MM.1S (cell line): ENCODE data around the gene ELL.

Experiments used
- DNase-seq: peaks from one replicate; pipeline ENCODE4 v3.0.0-alpha.2; 2015
- H2AFZ ChIP-seq: fragments of 300-600 bp; sonication (generic); 2 replicates; pipeline ENCODE4 v1.6.0; 2016; ENCODE audit warnings: antibody characterized with exemption, low read length
- H3F3A ChIP-seq: fragments of 300-600 bp; sonication (generic); 2 replicates; pipeline ENCODE4 v1.6.1; 2016; ENCODE audit warnings: mild to moderate bottlenecking, antibody characterized with exemption, low read length, moderate library complexity, mixed read lengths; ENCODE audit not compliant: insufficient read depth
- H3K27ac ChIP-seq: fragments of 300-600 bp; sonication (generic); 2 replicates; pipeline ENCODE4 v1.5.1; 2016; ENCODE audit warnings: mild to moderate bottlenecking, low read length
- H3K27me3 ChIP-seq: fragments of 300-600 bp; sonication (generic); replicated peaks from 2 replicates; pipeline ENCODE4 v1.6.0; 2016; ENCODE audit warnings: low read length; ENCODE audit not compliant: insufficient read depth
- H3K36me3 ChIP-seq: fragments of 300-600 bp; sonication (generic); replicated peaks from 2 replicates; pipeline ENCODE4 v1.6.1; 2016; ENCODE audit warnings: mild to moderate bottlenecking, low read length, mixed read lengths; ENCODE audit not compliant: insufficient read depth
- H3K4me1 ChIP-seq: fragments of 300-600 bp; sonication (generic); 2 replicates; pipeline ENCODE4 v1.6.1; 2016; ENCODE audit warnings: low read length, mixed read lengths
- H3K4me2 ChIP-seq: fragments of 300-600 bp; sonication (generic); 2 replicates; pipeline ENCODE4 v1.6.0; 2016; ENCODE audit warnings: low read depth, low read length
- H3K4me3 ChIP-seq: fragments of 300-600 bp; sonication (generic); 2 replicates; pipeline ENCODE4 v1.5.1; 2016; ENCODE audit warnings: low read length, mixed read lengths
- H3K79me2 ChIP-seq: fragments of 300-600 bp; sonication (generic); 2 replicates; pipeline ENCODE4 v1.6.1; 2016; ENCODE audit warnings: mixed run types, low read length, mixed read lengths
- H3K9ac ChIP-seq: fragments of 300-600 bp; sonication (generic); 2 replicates; pipeline ENCODE4 v1.6.1; 2016; ENCODE audit warnings: low read length, mixed read lengths
- H3K9me2 ChIP-seq: fragments of 300-600 bp; sonication (generic); replicated peaks from 2 replicates; pipeline ENCODE4 v1.6.1; 2016; ENCODE audit warnings: mild to moderate bottlenecking, low read length, mixed read lengths; ENCODE audit not compliant: insufficient read depth
- H3K9me3 ChIP-seq: fragments of 300-600 bp; sonication (generic); replicated peaks from 2 replicates; pipeline ENCODE4 v1.6.1; 2016; ENCODE audit warnings: mild to moderate bottlenecking, low read length, mixed read lengths; ENCODE audit not compliant: insufficient read depth
- H4K20me1 ChIP-seq: fragments of 300-600 bp; sonication (generic); 2 replicates; pipeline ENCODE4 v1.6.1; 2016; ENCODE audit warnings: mild to moderate bottlenecking, low read length, moderate library complexity, mixed read lengths; ENCODE audit not compliant: insufficient read depth
- CTCF ChIP-seq: fragments of 300-600 bp; sonication (generic); IDR thresholded peaks from 2 replicates; pipeline ENCODE4 v1.5.1; 2016; ENCODE audit warnings: antibody characterized with exemption, low read length, mixed read lengths
- EZH2 ChIP-seq: fragments of 300-600 bp; sonication (generic); optimal IDR thresholded peaks from 2 replicates; pipeline ENCODE3; 2017; ENCODE audit warnings: low read depth, mild to moderate bottlenecking, antibody characterized with exemption, low read length, mixed read lengths
- EZH2phosphoT487 ChIP-seq: fragments of 300-600 bp; sonication (generic); IDR thresholded peaks from 2 replicates; pipeline ENCODE4 v1.6.1; 2018; ENCODE audit warnings: antibody characterized with exemption, low read length

The ELL gene

GRCh38 chr19:18494267-18494607, 27.6 kb downstream of the ELL start:
- Histone ChIP-seq H3K36me3 (no peaks in the 10 kb centered on the region), H4K20me1 (peaks cover 92% of the 10 kb centered on the region), H3K9me2 (no peaks in the 10 kb centered on the region), H3K4me3 (no peak overlapping the region), H3K27me3 (no peaks in the 10 kb centered on the region), H3K4me1 (peaks cover 18% of the 10 kb centered on the region), H2AFZ (no peak overlapping the region), H3K79me2 (peaks cover 100% of the 10 kb centered on the region), H3F3A (peaks cover 6% of the 10 kb centered on the region; the same call in 1 of the 2 replicates), H3K9me3 (no peaks in the 10 kb centered on the region), H3K27ac (no peak overlapping the region), H3K4me2 (no peak overlapping the region), H3K9ac (no peak overlapping the region)
- DNase-seq: no peak
- TF ChIP-seq CTCF (no peak), EZH2phosphoT487 (no peak), EZH2 (no peak)

- Histone ChIP-seq H3K4me2 (no peak overlapping the region), H3K9me2 (no peaks in the 10 kb centered on the region), H3K9ac (no peak overlapping the region), H4K20me1 (peaks cover 93% of the 10 kb centered on the region), H3F3A (peaks cover 6% of the 10 kb centered on the region; the same call in 1 of the 2 replicates), H3K79me2 (peaks cover 100% of the 10 kb centered on the region), H3K27ac (no peak overlapping the region), H3K4me3 (no peak overlapping the region), H3K36me3 (no peaks in the 10 kb centered on the region), H3K27me3 (no peaks in the 10 kb centered on the region), H3K9me3 (no peaks in the 10 kb centered on the region), H3K4me1 (peaks cover 13% of the 10 kb centered on the region), H2AFZ (no peak overlapping the region)
- no peak for DNase-seq
- no peak for TF ChIP-seq EZH2
- TF ChIP-seq CTCF: no peak
- TF ChIP-seq EZH2phosphoT487: no peak
Measured at GRCh38 chr19:18493440-18494266, 28.2 kb downstream of the ELL start.

GRCh38 chr19:18491995-18492953, 29.6 kb downstream of the ELL start:
- Histone ChIP-seq H3K27ac (no peak overlapping the region), H3K4me2 (no peak overlapping the region), H2AFZ (no peak overlapping the region), H3K9me3 (no peaks in the 10 kb centered on the region), H3K79me2 (peaks cover 100% of the 10 kb centered on the region), H3K9me2 (no peaks in the 10 kb centered on the region), H3K36me3 (no peaks in the 10 kb centered on the region), H4K20me1 (peaks cover 96% of the 10 kb centered on the region), H3K9ac (no peak overlapping the region), H3F3A (peaks cover 3% of the 10 kb centered on the region; the same call in 1 of the 2 replicates), H3K4me3 (no peak overlapping the region), H3K27me3 (no peaks in the 10 kb centered on the region), H3K4me1 (peaks cover 13% of the 10 kb centered on the region)
- TF ChIP-seq CTCF (no peak), EZH2 (no peak), EZH2phosphoT487 (no peak)
- DNase-seq: no peak
